Activated CD8-positive, alpha-beta memory T cell treated with anti-CD3 and anti-CD28 coated beads for 48 hours (primary cell): ENCODE results near the gene NEK6.

Source experiments
- DNase-seq, 3 experiments: peaks; one replicate each; pipeline ENCODE4 v3.0.0-alpha.2; 2020; ENCODE audit warnings: low read depth in 2 of 3, low spot score in 2 of 3

NEK6 gene

GRCh38 chr9:124370896-124371582, 113.3 kb downstream of the NEK6 start:
- DNase-seq, result no peak

GRCh38 chr9:124372038-124372437, 114.3 kb downstream of the NEK6 start:
- DNase-seq, result no peak

- DNase-seq, result no peak
Observed at GRCh38 chr9:124373386-124373785, 115.6 kb downstream of the NEK6 start.

- DNase-seq, result no peak
Observed at GRCh38 chr9:124373851-124374250, 116.1 kb downstream of the NEK6 start.

DNA sequence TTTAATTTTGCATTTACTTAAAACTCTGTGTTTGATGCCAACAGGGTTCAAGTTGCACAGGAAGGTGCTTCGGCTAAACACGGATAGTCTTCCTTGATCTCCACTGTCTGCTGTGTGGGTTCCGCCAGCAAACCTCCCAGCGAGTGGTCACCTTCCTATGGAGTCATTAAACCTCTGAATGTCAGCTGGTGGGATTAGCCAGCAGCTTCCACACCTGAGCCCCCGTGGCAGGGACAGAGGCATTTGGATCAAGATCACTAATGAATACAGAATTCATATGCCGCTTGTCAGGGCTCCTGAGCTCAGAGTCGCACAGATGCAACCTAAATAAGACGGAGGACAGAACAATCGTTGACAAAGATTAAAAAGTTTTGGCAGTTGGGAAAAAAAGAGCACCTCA, 118.0 kb downstream of the NEK6 start:
- no peak for DNase-seq

- no peak for DNase-seq
Observed at GRCh38 chr9:124376329-124376728, 118.6 kb downstream of the NEK6 start.

GRCh38 chr9:124377551-124378406, 120.0 kb downstream of the NEK6 start:
- DNase-seq, result no peak

- DNase-seq, result no peak
Observed at GRCh38 chr9:124381170-124381945, 123.6 kb downstream of the NEK6 start.

GRCh38 chr9:124384210-124384609, 126.5 kb downstream of the NEK6 start:
- no peak for DNase-seq

DNA sequence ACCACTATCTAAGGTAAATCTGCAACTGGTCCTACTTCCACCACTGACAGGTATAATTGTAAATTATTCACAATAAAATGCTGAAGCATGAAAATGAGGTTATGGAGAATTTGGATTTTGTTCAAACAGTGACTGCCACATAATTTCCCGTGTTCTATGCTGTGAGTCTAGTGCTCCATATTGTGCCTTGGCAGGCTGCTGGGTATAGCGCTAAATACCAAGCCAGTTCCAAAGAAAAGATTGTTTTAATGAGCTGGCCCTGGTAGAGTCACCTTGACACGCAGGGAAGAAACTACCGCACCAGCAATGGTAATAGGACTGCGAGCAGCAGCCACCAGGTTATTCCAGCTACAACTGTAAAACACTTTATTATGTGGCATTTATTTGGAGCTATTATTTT, 127.1 kb downstream of the NEK6 start:
- DNase-seq, result no peak

GRCh38 chr9:124385623-124386022, 127.9 kb downstream of the NEK6 start:
- DNase-seq, result no peak

- no peak for DNase-seq
Observed at GRCh38 chr9:124386201-124386600, 128.5 kb downstream of the NEK6 start.

DNA sequence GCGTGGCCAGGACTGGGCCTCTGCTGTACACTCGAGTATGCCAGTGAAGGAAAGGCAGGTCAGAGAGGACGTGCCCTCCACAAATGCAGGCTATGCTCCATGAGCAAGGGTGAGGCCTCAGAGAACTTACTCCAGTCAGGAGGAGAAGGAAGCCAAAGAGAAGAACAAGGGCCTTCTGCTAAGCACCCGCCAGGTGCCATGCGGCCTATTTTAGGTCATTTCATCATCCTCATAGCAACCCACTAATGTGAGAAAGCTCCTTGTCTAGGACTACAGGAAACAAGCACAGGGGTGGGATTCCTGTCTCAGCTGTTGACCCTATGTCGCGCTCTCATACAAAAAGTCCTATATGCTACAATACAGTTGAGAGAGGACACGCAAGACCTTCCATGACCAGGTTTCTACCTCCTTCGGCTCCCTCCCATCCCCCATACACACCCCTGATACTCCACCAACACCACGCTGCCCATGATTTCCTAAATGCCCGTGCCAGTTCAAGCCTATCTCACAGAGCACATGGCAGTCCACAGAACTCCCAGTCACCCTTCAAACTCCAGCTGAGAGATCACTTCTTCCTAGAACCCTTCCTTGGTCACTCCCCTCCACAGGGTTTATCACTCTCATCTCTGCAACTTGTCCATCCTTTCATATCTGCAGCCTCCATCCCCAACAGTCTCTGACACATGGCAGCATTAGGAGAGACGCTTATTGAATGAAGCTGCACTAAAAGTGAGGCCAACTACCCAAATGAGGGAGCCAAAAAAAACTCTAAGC, 130.7 kb downstream of the NEK6 start:
- DNase-seq, result no peak

DNA sequence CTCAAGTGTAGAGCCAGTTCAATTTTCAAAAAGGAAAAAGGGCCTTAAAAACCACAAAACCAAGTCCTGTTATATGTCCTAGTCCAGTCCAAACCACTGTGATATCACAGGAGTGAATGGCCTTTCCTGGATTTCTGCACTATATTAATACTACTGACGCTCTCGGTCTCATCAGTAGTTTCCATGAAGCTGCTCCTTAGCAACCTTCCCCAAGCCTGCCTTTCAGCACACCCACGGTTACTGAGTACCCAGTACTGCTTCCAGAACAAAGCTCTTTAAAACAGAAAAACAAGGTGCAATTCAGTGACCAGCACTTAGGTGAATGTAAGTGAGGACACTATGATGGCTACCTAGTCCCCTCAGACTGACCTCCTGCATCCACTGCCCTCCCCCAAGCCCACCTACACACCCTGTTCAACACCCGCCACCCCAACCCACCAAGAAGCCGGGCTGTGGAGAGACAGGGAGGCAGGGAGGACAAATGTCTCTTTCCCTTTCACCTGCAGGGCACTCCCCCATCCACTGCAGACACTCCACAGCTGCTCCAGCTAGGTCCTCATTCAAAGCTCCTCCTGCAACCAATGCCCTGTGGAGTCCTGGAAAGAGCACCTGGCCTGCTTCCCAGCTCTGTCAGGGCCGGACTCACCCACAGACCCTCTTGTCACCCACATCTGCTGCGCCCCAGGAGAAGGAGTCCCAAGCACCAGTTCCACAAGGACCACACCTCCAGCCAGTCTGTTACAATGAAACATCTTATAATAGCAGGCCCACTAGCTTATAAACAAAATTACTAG, 131.6 kb downstream of the NEK6 start:
- no peak for DNase-seq

DNA sequence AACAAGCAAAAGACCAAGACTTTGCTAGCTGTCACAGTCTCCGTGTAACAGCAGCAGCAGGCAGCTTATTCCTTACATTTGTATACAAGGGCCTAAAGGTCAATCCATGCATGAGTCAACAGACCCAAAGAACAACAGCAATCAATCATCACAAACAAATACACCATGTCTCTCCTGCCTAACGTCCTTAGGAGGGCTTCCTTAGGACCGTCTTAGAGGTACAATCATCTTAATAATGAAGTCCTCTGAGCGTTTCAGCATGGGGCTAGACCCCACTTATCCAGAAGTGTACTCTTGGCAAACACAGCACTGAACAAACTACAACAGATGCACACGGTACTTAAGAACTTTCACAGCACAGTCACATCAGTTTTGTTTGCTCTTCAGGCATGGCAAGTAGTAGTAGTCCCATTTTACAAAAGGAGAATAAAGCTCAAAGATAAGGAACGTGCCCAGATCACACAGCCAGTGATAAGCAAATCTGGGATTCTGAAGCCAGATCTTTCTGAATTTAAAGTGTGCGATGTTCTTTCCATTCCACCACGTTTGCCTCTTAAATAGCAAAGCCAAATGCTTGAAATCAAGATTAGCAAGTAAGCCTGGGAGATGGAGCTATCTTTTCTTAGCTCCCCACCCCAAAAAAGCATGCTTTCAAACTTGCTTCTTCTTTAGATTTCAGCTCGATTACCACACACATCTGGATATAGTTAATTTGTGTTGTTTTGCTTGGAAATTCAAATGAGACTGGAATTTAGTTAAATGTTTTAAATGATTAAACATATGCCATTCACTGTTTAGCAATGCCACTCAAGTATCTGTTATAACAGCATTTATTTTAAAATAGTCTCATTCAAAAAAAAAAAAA, 133.3 kb downstream of the NEK6 start:
- DNase-seq, result no peak

DNA sequence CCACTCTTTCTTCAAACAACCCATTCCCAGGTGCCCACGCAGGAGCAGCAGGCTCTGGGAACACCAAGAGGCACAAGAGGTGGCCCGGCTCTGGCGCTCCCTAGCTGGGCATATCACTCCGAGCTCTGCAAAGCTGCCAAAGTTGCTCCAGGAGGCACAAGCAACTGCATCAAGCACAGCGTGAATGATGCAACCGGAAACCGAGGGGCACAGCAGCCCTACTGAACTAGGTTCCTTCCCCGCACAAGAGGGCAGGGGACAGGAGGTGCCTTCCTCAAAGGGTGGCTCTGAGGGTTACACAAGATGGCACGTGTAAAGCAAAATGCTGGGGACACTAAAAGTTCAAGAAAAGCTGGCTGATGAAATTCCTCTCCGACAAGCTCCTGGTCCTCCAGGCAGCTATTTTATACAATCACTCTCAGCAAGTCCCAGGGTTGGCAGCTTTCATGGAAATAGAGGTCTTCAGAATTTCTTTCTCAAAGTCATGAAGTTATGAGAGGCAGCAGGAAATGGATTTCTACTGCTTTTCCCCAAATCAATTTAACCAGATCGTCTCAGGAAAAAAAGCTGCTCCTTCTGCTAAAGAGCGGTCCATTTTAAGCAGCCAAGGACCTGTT, 134.6 kb downstream of the NEK6 start:
- DNase-seq, result no peak

GRCh38 chr9:124392871-124393460, 135.2 kb downstream of the NEK6 start:
- no peak for DNase-seq

GRCh38 chr9:124394167-124394566, 136.4 kb downstream of the NEK6 start:
- DNase-seq, result no peak
